ENCODE results near the gene POLR3F.

Gene POLR3F

DNA sequence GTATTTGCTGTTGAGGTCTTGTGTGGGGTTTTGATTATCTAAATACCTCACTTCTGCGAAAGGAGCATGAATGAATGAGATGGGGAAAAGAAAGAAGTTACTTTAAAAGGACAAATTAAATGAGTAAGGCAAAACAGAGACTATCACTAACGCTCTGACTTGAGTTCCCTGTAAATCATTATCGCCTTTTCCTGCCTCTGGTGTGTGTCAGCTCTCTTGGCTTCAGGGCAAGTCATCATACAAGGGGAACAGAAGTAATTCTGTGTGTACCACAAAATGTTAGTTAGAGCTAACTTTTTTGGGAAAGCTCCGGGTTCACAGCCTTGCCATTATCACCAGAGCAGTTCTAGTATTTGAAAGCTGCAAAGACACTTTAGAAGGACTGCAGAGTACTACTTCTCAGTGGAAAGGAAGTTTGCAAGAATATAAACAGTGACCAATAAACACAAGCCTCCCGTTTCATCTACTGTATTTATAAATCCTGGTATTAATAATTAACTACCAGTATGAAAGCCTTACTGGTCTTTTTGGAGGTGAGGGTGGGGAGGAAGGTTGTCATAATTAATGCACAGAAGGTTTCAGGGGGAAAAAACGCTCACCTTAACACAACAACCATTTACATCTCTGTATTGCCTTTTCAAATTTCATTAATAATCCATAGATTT, 1.5 kb upstream of the POLR3F start:
- TF ChIP-seq SPI1 (IDR thresholded peaks at IDR 0.05; ENCODE audit: borderline replicate concordance, low read depth) (no peak), GABPA (IDR thresholded peaks at IDR 0.05; ENCODE audit: low read depth) (no peak), POLR2AphosphoS5 (IDR thresholded peaks at IDR 0.05; ENCODE audit: low read depth) (no peak)
- TF ChIP-seq, protein P1, sequence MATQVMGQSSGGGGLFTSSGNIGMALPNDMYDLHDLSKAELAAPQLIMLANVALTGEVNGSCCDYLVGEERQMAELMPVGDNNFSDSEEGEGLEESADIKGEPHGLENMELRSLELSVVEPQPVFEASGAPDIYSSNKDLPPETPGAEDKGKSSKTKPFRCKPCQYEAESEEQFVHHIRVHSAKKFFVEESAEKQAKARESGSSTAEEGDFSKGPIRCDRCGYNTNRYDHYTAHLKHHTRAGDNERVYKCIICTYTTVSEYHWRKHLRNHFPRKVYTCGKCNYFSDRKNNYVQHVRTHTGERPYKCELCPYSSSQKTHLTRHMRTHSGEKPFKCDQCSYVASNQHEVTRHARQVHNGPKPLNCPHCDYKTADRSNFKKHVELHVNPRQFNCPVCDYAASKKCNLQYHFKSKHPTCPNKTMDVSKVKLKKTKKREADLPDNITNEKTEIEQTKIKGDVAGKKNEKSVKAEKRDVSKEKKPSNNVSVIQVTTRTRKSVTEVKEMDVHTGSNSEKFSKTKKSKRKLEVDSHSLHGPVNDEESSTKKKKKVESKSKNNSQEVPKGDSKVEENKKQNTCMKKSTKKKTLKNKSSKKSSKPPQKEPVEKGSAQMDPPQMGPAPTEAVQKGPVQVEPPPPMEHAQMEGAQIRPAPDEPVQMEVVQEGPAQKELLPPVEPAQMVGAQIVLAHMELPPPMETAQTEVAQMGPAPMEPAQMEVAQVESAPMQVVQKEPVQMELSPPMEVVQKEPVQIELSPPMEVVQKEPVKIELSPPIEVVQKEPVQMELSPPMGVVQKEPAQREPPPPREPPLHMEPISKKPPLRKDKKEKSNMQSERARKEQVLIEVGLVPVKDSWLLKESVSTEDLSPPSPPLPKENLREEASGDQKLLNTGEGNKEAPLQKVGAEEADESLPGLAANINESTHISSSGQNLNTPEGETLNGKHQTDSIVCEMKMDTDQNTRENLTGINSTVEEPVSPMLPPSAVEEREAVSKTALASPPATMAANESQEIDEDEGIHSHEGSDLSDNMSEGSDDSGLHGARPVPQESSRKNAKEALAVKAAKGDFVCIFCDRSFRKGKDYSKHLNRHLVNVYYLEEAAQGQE (IDR thresholded peaks at IDR 0.05; ENCODE audit: insufficient replicate concordance, low read depth): no peak
- TF ChIP-seq, protein P2, sequence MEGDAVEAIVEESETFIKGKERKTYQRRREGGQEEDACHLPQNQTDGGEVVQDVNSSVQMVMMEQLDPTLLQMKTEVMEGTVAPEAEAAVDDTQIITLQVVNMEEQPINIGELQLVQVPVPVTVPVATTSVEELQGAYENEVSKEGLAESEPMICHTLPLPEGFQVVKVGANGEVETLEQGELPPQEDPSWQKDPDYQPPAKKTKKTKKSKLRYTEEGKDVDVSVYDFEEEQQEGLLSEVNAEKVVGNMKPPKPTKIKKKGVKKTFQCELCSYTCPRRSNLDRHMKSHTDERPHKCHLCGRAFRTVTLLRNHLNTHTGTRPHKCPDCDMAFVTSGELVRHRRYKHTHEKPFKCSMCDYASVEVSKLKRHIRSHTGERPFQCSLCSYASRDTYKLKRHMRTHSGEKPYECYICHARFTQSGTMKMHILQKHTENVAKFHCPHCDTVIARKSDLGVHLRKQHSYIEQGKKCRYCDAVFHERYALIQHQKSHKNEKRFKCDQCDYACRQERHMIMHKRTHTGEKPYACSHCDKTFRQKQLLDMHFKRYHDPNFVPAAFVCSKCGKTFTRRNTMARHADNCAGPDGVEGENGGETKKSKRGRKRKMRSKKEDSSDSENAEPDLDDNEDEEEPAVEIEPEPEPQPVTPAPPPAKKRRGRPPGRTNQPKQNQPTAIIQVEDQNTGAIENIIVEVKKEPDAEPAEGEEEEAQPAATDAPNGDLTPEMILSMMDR (IDR thresholded peaks at IDR 0.05; ENCODE audit: insufficient read depth, low read length): no peak
- Histone ChIP-seq H3K27me3 (ENCODE audit: insufficient read depth, poor library complexity, severe bottlenecking) (no peaks in the 10 kb centered on the region), H3K27ac (replicated peaks) (no peak overlapping the region), H3K4me3 (replicated peaks; ENCODE audit: insufficient read depth, low read length) (no peak overlapping the region)
- no peak for DNase-seq (ENCODE audit: low read depth in 1 of 2, low spot score in 1 of 2)

DNA sequence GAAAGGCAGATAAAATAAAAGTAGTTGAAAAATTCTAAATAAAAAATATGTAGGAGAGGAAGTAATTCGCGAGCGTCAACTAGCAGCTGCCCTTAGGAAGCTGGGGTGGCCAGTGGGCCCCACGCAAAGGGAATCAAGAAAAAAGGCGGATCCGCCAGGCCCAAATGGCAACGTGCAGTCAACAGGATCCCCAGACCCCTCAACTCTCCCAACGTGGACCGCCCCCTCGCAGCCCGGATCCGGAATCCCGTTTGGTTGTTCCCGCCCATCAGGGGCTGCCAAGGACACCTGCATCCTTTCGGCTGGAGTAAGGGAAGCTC, 656 bp upstream of the POLR3F start:
- no peak for DNase-seq (ENCODE audit: low read depth in 1 of 2, low spot score in 1 of 2)
- Histone ChIP-seq H3K27ac (replicated peaks) (no peak overlapping the region), H3K4me3 (replicated peaks; ENCODE audit: insufficient read depth, low read length) (peak overlapping the region; percentile 98), H3K27me3 (ENCODE audit: insufficient read depth, poor library complexity, severe bottlenecking) (no peaks in the 10 kb centered on the region)
- no peak for TF ChIP-seq SPI1 (IDR thresholded peaks at IDR 0.05; ENCODE audit: borderline replicate concordance, low read depth)
- TF ChIP-seq, protein P1 (IDR thresholded peaks at IDR 0.05; ENCODE audit: insufficient replicate concordance, low read depth): no peak
- TF ChIP-seq, protein P2 (IDR thresholded peaks at IDR 0.05; ENCODE audit: insufficient read depth, low read length): no peak
- no peak for TF ChIP-seq GABPA (IDR thresholded peaks at IDR 0.05; ENCODE audit: low read depth)

DNA sequence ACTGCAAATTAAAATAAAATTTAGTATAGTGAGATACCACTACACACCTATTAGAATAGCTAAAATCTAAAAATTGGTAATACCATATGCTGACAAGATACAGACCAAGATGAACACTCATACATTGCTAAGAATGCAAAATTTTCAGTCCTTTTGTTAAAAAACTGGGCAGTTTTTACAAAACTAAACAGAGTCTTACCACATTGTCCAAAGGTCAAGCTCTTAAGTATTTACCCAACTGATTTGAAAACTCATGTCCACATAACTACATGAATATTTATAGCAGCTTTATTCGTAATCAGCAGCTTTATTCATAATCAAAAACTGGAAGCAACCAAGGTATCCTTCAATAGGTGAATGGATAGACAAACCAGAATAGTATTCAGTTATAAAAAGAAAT, 10.0 kb downstream of the POLR3F start:
- Histone ChIP-seq H3K27ac (replicated peaks) (no peak overlapping the region), H3K4me3 (replicated peaks; ENCODE audit: insufficient read depth, low read length) (no peak overlapping the region), H3K27me3 (ENCODE audit: insufficient read depth, poor library complexity, severe bottlenecking) (no peaks in the 10 kb centered on the region)
- TF ChIP-seq, protein P1 (IDR thresholded peaks at IDR 0.05; ENCODE audit: insufficient replicate concordance, low read depth): no peak
- TF ChIP-seq POLR2AphosphoS5 (IDR thresholded peaks at IDR 0.05; ENCODE audit: low read depth) (no peak), GABPA (IDR thresholded peaks at IDR 0.05; ENCODE audit: low read depth) (no peak), SPI1 (IDR thresholded peaks at IDR 0.05; ENCODE audit: borderline replicate concordance, low read depth) (no peak)
- TF ChIP-seq, protein P2 (IDR thresholded peaks at IDR 0.05; ENCODE audit: insufficient read depth, low read length): no peak
- no peak for DNase-seq (ENCODE audit: low read depth in 1 of 2, low spot score in 1 of 2)
